H1 (cell line): ENCODE data around the gene KSR2. TPM values are rescaled to one million over a fixed set of nuclear protein-coding genes. Genes with fewer than 3 reads are reported as not detected.

ENCODE experiments used
- CTCF ChIA-PET: fragments of 300-600 bp; sonication (Branson Sonifier 250); formaldehyde crosslinking; loops from one replicate; lab custom pipeline; 2021; ENCODE audit not compliant: partially characterized antibody; lab: Charles Lee
- POLR2A ChIA-PET: fragments of 300-600 bp; sonication (Branson Sonifier 250); formaldehyde crosslinking; loops from one replicate; lab custom pipeline; 2021; ENCODE audit warnings: inconsistent platforms; ENCODE audit not compliant: partially characterized antibody; lab: Charles Lee
- DNase-seq, 2 experiments: peaks; one replicate each; pipeline versions ENCODE4 v3.0.0 to v3.0.0-alpha.2; 2010 to 2022; ENCODE audit warnings: low spot score in 2 of 2, low read depth in 1 of 2, mixed read lengths in 1 of 2
- FAIRE-seq: peaks from 2 replicates; lab custom pipeline; 2011; peaks lifted over from hg19 to GRCh38; lab: Jason Lieb, UNC
- H2AFZ ChIP-seq: 2 replicates; pipeline ENCODE4 v1.8.1; 2012; ENCODE audit warnings: low read length, inconsistent platforms
- H2AK5ac ChIP-seq: 2 replicates; pipeline ENCODE4 v1.6.1; 2013; ENCODE audit warnings: low read depth, low read length
- H2BK120ac ChIP-seq: replicated peaks from 2 replicates; pipeline ENCODE3; 2013; ENCODE audit warnings: low read depth, low read length, inconsistent platforms
- H2BK12ac ChIP-seq: 2 replicates; pipeline ENCODE4 v1.6.1; 2013; ENCODE audit warnings: low read depth, low read length
- H2BK15ac ChIP-seq: 2 replicates; pipeline ENCODE4 v1.6.1; 2013; ENCODE audit warnings: low read length
- H2BK20ac ChIP-seq: 2 replicates; pipeline ENCODE4 v1.6.1; 2013; ENCODE audit warnings: low read length
- H2BK5ac ChIP-seq: 2 replicates; pipeline ENCODE4 v1.6.1; 2013; ENCODE audit warnings: low read depth, low read length
- H3K14ac ChIP-seq: 2 replicates; pipeline ENCODE4 v1.6.1; 2013; ENCODE audit warnings: inconsistent platforms; ENCODE audit not compliant: insufficient read length
- H3K18ac ChIP-seq: 2 replicates; pipeline ENCODE4 v1.6.1; 2013; ENCODE audit warnings: low read length; ENCODE audit errors: extremely low read depth
- H3K23ac ChIP-seq: 2 replicates; pipeline ENCODE4 v1.6.1; 2013; ENCODE audit warnings: inconsistent platforms; ENCODE audit not compliant: insufficient read length
- H3K23me2 ChIP-seq: 2 replicates; pipeline ENCODE4 v1.6.1; 2013; ENCODE audit warnings: low read depth, low read length
- H3K27ac ChIP-seq: 2 replicates; pipeline ENCODE4 v1.6.1; 2011; ENCODE audit warnings: low read depth, low read length, inconsistent platforms
- H3K27me3 ChIP-seq, 4 experiments: replicated peaks in 1 of 4; 1 replicate in 1 of 4; 2 replicates in 3 of 4; pipeline versions ENCODE4 v1.6.1 to v1.8.1; 2011 to 2013; ENCODE audit warnings: low read length in 3 of 4, mild to moderate bottlenecking in 3 of 4, inconsistent platforms in 2 of 4, mixed read lengths in 2 of 4, moderate library complexity in 1 of 4; ENCODE audit not compliant: control insufficient read depth in 3 of 4, insufficient read depth in 3 of 4; ENCODE audit errors: extremely low read depth in 1 of 4
- H3K36me3 ChIP-seq, 4 experiments: 2 replicates each; pipeline versions ENCODE4 v1.6.1 to v1.8.1; 2011 to 2013; ENCODE audit warnings: mild to moderate bottlenecking in 4 of 4, low read length in 3 of 4, moderate library complexity in 2 of 4, control low read depth in 1 of 4, inconsistent platforms in 1 of 4; ENCODE audit not compliant: insufficient read depth in 4 of 4, control insufficient read depth in 2 of 4
- H3K4ac ChIP-seq: replicated peaks from 2 replicates; pipeline ENCODE3; 2013; ENCODE audit warnings: low read length, low read depth, mixed read lengths, inconsistent platforms; ENCODE audit not compliant: insufficient read length
- H3K4me1 ChIP-seq, 4 experiments: replicated peaks in 1 of 4; 1 replicate in 1 of 4; 2 replicates in 3 of 4; pipeline versions ENCODE4 v1.6.1 to v1.8.1; 2011 to 2013; ENCODE audit warnings: low read length in 3 of 4, inconsistent platforms in 2 of 4, mixed read lengths in 1 of 4; ENCODE audit not compliant: insufficient read depth in 4 of 4, control insufficient read depth in 3 of 4
- H3K4me2 ChIP-seq, 2 experiments: 2 replicates each; pipeline versions ENCODE4 v1.6.1 to v1.8.1; 2011 to 2013; ENCODE audit warnings: low read depth in 2 of 2, low read length in 2 of 2, control low read depth in 1 of 2, inconsistent platforms in 1 of 2, mild to moderate bottlenecking in 1 of 2; ENCODE audit not compliant: insufficient read depth in 1 of 2
- H3K4me3 ChIP-seq, 4 experiments: fragments of 200-600, 300-600 bp in 1 of 4; sonication (generic), shearing (Covaris generic), sonication (Bioruptor Twin) in 1 of 4; 2 replicates each; pipeline versions ENCODE4 v1.5.1 to v1.8.1; 2011 to 2016; ENCODE audit warnings: low read length in 4 of 4, low read depth in 3 of 4, control low read depth in 2 of 4, inconsistent platforms in 2 of 4, mild to moderate bottlenecking in 2 of 4, mixed read lengths in 1 of 4, moderate library complexity in 1 of 4; ENCODE audit not compliant: insufficient read depth in 2 of 4; ENCODE audit errors: extremely low read depth in 1 of 4
- H3K56ac ChIP-seq: replicated peaks from 2 replicates; pipeline ENCODE3; 2013; ENCODE audit warnings: low read depth, mild to moderate bottlenecking, mixed read lengths, low read length, inconsistent platforms; ENCODE audit not compliant: insufficient read length
- H3K79me1 ChIP-seq: 2 replicates; pipeline ENCODE4 v1.6.1; 2013; ENCODE audit warnings: low read depth, low read length, control low read depth
- H3K79me2 ChIP-seq, 2 experiments: 2 replicates each; pipeline versions ENCODE4 v1.6.1 to v1.8.1; 2012 to 2013; ENCODE audit warnings: low read length in 2 of 2, mild to moderate bottlenecking in 2 of 2, inconsistent platforms in 1 of 2; ENCODE audit not compliant: insufficient read depth in 2 of 2, control insufficient read depth in 1 of 2
- H3K9ac ChIP-seq, 4 experiments: replicated peaks in 1 of 4; 1 replicate in 1 of 4; 2 replicates in 3 of 4; pipeline versions ENCODE4 v1.6.1 to v1.8.1; 2011 to 2013; ENCODE audit warnings: low read depth in 3 of 4, low read length in 3 of 4, control low read depth in 2 of 4, mild to moderate bottlenecking in 2 of 4, moderate library complexity in 2 of 4, inconsistent platforms in 1 of 4; ENCODE audit errors: extremely low read depth in 1 of 4
- H3K9me3 ChIP-seq, 2 experiments: 2 replicates each; pipeline versions ENCODE4 v1.6.1 to v1.8.1; 2012 to 2013; ENCODE audit warnings: mild to moderate bottlenecking in 2 of 2, moderate library complexity in 2 of 2, control low read depth in 1 of 2, inconsistent platforms in 1 of 2, low read depth in 1 of 2, low read length in 1 of 2, mixed read lengths in 1 of 2; ENCODE audit not compliant: insufficient read depth in 2 of 2
- H4K20me1 ChIP-seq, 2 experiments: replicated peaks in 1 of 2; 2 replicates each; pipeline versions ENCODE3 to v1.8.1; 2011 to 2013; ENCODE audit warnings: inconsistent platforms in 2 of 2, low read length in 2 of 2, mild to moderate bottlenecking in 1 of 2; ENCODE audit not compliant: insufficient read depth in 2 of 2, control insufficient read depth in 1 of 2
- H4K5ac ChIP-seq: 2 replicates; pipeline ENCODE4 v1.6.1; 2013; ENCODE audit warnings: low read length, low read depth, mixed read lengths, inconsistent platforms; ENCODE audit not compliant: insufficient read length
- H4K8ac ChIP-seq: 2 replicates; pipeline ENCODE4 v1.8.0; 2013; ENCODE audit warnings: mild to moderate bottlenecking, moderate library complexity, low read length, inconsistent platforms; ENCODE audit not compliant: insufficient read depth; ENCODE audit errors: extremely low read depth
- H4K91ac ChIP-seq: replicated peaks from 2 replicates; pipeline ENCODE3; 2013; ENCODE audit warnings: low read length, mixed read lengths, inconsistent platforms; ENCODE audit not compliant: insufficient read length
- KDM4A ChIP-seq: IDR thresholded peaks from one replicate; pipeline ENCODE4 v1.7.1; 2012; ENCODE audit warnings: low read depth, mild to moderate bottlenecking, moderate library complexity, low read length, inconsistent platforms; ENCODE audit not compliant: severe bottlenecking
- RBBP5 ChIP-seq: IDR thresholded peaks from 2 replicates; pipeline ENCODE4 v1.7.1; 2012; ENCODE audit warnings: low read depth, mild to moderate bottlenecking, inconsistent platforms, low read length, moderate library complexity, borderline replicate concordance
- SP1 ChIP-seq: IDR thresholded peaks from 2 replicates; pipeline ENCODE4 v1.6.1; 2011; ENCODE audit warnings: low read depth, low read length
- USF2 ChIP-seq: IDR thresholded peaks from 2 replicates; pipeline ENCODE4 v1.6.1; 2011; ENCODE audit warnings: low read length, improper control_type of control experiment
- ZNF274 ChIP-seq: IDR thresholded peaks from 2 replicates; pipeline ENCODE4 v1.7.0; 2012; ENCODE audit warnings: low read length, borderline replicate concordance; ENCODE audit errors: extremely low read depth
- WGBS, 2 experiments: shearing (Covaris generic) in 1 of 2; methylation state at CpG; one replicate each; pipeline versions ENCODE4 v1.1.6 to v1.1.7; 2013 to 2015; ENCODE audit warnings: low lambda C conversion rate in 2 of 2, mixed read lengths in 2 of 2, inconsistent platforms in 1 of 2, low coverage in 1 of 2, missing lambda C conversion rate in 1 of 2; ENCODE audit not compliant: insufficient replicate concordance in 2 of 2, insufficient coverage in 1 of 2, insufficient read length in 1 of 2; ENCODE audit errors: extremely low coverage in 1 of 2, missing lambda C conversion rate in 1 of 2; 5-methylcytosine and 5-hydroxymethylcytosine counted together
- polyA plus RNA-seq, 7 experiments: library from polyadenylated mRNA; depleted of rRNA in 3 of 7; stranded (reverse) in 5 of 7; unstranded in 2 of 7; fragments of >200 nt in 5 of 7; fragments of 200-250 nt in 2 of 7; gene quantifications; 1 replicate in 5 of 7; 2 replicates in 1 of 7; 4 replicates in 1 of 7; pipeline versions ENCODE4 v1.2.1 to v1.2.3, GENCODE V29; 2011 to 2013; ENCODE audit warnings: missing spikeins in 2 of 7, mixed read lengths in 2 of 7
- total RNA-seq: library from RNA; stranded (reverse); fragmentation: NEBNext Ultra II Directional; extraction: Animal tissue kit (Norgen Biotek cat#: 25700); gene quantifications from 2 replicates; pipeline ENCODE4 v1.2.1, GENCODE V29; 2021

The KSR2 gene
- total and polyA plus RNA-seq, 2 of the 8 experiments (the other 6 are each of a cell fraction or from before 2014, with no cell fraction given), result 0.74 to 2.2 TPM

GRCh38 chr12:117845271-117845904 is 123.4 kb downstream of the KSR2 start:
- no peak for TF ChIP-seq KDM4A
- TF ChIP-seq ZNF274, result no peak
- TF ChIP-seq SP1, result no peak
- no peak for TF ChIP-seq USF2
- no peak for TF ChIP-seq RBBP5
- Histone ChIP-seq H3K9ac (no peak overlapping the region), H2BK20ac (no peak overlapping the region), H3K4me1 (peaks cover 0 to 16% (median 3%) of the 10 kb centered on the region in 4 experiments; a peak in 5 of 7 replicates), H2AFZ (no peak overlapping the region), H3K79me2 (no peaks in the 10 kb centered on the region), H2BK12ac (no peak overlapping the region), H3K36me3 (peaks cover 0 to 6% (median 1%) of the 10 kb centered on the region in 4 experiments; a peak in 1 of 8 replicates), H2BK120ac (no peak overlapping the region), H3K9me3 (peaks cover 10 to 12% of the 10 kb centered on the region in 2 experiments), H4K8ac (no peak overlapping the region; the same call in 1 of the 2 replicates), H2AK5ac (no peak overlapping the region), H3K14ac (no peak overlapping the region), H3K4me3 (no peak overlapping the region), H3K18ac (no peak overlapping the region), H4K20me1 (no peaks in the 10 kb centered on the region), H2BK5ac (peak overlapping the region; percentile 60; the same call in 1 of the 2 replicates), H3K79me1 (no peaks in the 10 kb centered on the region), H3K4me2 (no peak overlapping the region), H3K56ac (no peak overlapping the region), H4K91ac (no peak overlapping the region), H3K4ac (no peak overlapping the region), H4K5ac (no peak overlapping the region), H3K23ac (no peak overlapping the region), H2BK15ac (no peak overlapping the region), H3K23me2 (peaks cover 2% of the 10 kb centered on the region; the same call in 1 of the 2 replicates), H3K27ac (no peak overlapping the region), H3K27me3 (no peaks in the 10 kb centered on the region)
- DNase-seq (no peak), FAIRE-seq (no peak)
- ChIA-PET POLR2A (interaction anchor here (1.6 kb wide), 1 partner anchor 11 kb away, joined by 3 read pairs; no protein-coding TSS in a partner anchor), CTCF (interaction anchor here (0.6 to 8.4 kb wide), 5 partner anchors 8 to 620 kb away, joined by 3 to 68 read pairs (median 3); no protein-coding TSS in a partner anchor)
- WGBS, 2 experiments, result 89% methylated on average over 6 of the region's 7 CpGs; no CpG with 5 or more reads in 1 of the 2 experiments
